C4-2B (cell line): ENCODE measurements around the gene BSG.

Experiments used
- CTCF ChIP-seq: fragments of 450-650 bp; conservative IDR thresholded peaks from 2 replicates; pipeline ENCODE4 v1.5.1; 2017; ENCODE audit warnings: mild to moderate bottlenecking
- ZFX ChIP-seq: fragments of 450-650 bp; IDR thresholded peaks from 2 replicates; pipeline ENCODE4 v1.6.1; 2017

- peak; percentile 76 for TF ChIP-seq CTCF
- peak; percentile 31; the same call in 1 of the 2 replicates for TF ChIP-seq ZFX
Measured at GRCh38 chr19:532561-533363, 39.6 kb upstream of the BSG start.
